Type B pancreatic cell (in vitro differentiated cells): ENCODE measurements around the gene MIAT. TPM values are rescaled to one million over a fixed set of nuclear protein-coding genes. Genes with fewer than 3 reads are reported as not detected.

Experiments
- DNase-seq: peaks from one replicate; pipeline ENCODE4 v3.0.0; 2021; ENCODE audit warnings: mixed read lengths; ENCODE audit not compliant: unreplicated experiment; ENCODE audit errors: extremely low spot score
- H3K27ac Mint-ChIP-seq: 2 replicates; pipeline ENCODE4 v1.8.0; 2021; ENCODE audit warnings: mild to moderate bottlenecking, mixed read lengths
- H3K27me3 Mint-ChIP-seq: 2 replicates; pipeline ENCODE4 v1.8.0; 2021; ENCODE audit warnings: mixed read lengths
- H3K36me3 Mint-ChIP-seq: 2 replicates; pipeline ENCODE4 v1.8.0; 2021; ENCODE audit warnings: mixed read lengths
- H3K4me1 Mint-ChIP-seq: one replicate; pipeline ENCODE4 v1.8.0; 2021; ENCODE audit warnings: mixed read lengths; ENCODE audit not compliant: unreplicated experiment
- H3K4me3 Mint-ChIP-seq: 2 replicates; pipeline ENCODE4 v1.8.0; 2021; ENCODE audit warnings: mild to moderate bottlenecking, mixed read lengths
- H3K9me3 Mint-ChIP-seq: 2 replicates; pipeline ENCODE4 v1.8.0; 2021; ENCODE audit warnings: mixed read lengths
- long read RNA-seq: library from polyadenylated mRNA; unstranded; transcript quantifications from one replicate; pipeline ENCODE4 v2.0.0, GENCODE V29; 2020
- total RNA-seq: library from RNA; stranded (reverse); gene quantifications from 2 replicates; pipeline ENCODE4 v1.2.1, GENCODE V29; 2021; ENCODE audit warnings: low replicate concordance
- TF ChIP-seq, protein P1 (sequence below): fragments of 200-600 bp; sonication (generic); conservative IDR thresholded peaks from 2 replicates; pipeline ENCODE4 v1.5.0; 2021; ENCODE audit warnings: antibody characterized with exemption, mild to moderate bottlenecking

The MIAT gene
- 5.9 and 12.2 TPM in 2 replicates for total RNA-seq
- long read RNA-seq: 0 reads

DNA sequence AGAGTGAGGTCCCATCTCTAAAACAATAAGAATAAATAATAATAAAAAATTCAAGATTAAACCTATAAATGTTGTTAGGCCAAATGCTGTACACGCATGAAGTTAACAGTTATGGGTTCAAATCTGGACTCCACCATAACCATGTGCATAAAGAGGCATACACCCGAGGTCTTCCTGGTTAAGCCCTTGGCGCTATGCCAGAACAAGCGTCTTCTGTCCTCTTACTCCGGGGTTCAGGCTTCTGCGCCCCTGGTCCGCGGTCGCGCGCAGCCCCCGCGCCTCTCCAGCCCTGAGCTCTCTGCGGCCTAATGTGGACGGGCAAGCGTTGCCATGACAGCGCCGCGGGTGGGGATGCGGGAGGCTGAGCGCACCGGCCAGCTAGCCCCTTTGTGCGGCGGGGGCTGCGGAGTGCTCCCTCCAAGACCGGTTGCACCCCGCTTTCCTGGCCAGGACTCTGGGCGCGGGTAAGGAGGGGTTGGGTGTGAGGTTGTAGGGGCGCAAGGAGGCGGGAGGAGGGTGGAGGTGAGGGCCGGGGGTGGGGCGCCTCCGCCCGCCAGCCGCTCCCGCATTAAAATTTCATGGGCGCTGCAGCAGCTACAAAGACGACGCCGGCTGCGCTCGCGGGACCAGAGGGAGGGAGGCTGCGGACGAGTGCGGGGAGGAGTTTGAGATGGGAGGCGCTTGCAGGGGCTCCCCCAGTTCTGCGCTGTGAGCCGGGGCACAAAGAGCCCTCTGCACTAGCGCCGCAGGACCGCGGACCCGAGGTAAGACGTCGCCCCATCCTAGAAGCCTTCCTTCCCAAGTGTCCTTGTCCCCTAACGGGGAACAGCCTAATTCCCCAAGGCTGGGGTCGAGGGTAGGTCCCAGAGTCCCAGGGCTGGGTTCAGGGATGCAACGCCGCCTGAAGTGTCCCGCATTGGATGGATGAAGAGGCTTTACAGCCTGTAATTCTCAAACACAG lies at the start of gene MIAT:
Gene MIAT, plus strand, starts transcription at position 698 of the 961 bp plus-strand sequence.
- no peaks in the 10 kb centered on the region for H3K36me3 Mint-ChIP-seq
- no peaks in the 10 kb centered on the region for H3K9me3 Mint-ChIP-seq
- no peak within 1 kb of the TSS for H3K27ac Mint-ChIP-seq
- H3K4me1 Mint-ChIP-seq: peaks cover 15% of the 10 kb centered on the region
- peaks cover 83% of the 10 kb centered on the region for H3K27me3 Mint-ChIP-seq
- TF ChIP-seq, protein P1, sequence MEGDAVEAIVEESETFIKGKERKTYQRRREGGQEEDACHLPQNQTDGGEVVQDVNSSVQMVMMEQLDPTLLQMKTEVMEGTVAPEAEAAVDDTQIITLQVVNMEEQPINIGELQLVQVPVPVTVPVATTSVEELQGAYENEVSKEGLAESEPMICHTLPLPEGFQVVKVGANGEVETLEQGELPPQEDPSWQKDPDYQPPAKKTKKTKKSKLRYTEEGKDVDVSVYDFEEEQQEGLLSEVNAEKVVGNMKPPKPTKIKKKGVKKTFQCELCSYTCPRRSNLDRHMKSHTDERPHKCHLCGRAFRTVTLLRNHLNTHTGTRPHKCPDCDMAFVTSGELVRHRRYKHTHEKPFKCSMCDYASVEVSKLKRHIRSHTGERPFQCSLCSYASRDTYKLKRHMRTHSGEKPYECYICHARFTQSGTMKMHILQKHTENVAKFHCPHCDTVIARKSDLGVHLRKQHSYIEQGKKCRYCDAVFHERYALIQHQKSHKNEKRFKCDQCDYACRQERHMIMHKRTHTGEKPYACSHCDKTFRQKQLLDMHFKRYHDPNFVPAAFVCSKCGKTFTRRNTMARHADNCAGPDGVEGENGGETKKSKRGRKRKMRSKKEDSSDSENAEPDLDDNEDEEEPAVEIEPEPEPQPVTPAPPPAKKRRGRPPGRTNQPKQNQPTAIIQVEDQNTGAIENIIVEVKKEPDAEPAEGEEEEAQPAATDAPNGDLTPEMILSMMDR: no peak
- DNase-seq: no peak
- H3K4me3 Mint-ChIP-seq: peak within 1 kb of the TSS; percentile 82

GRCh38 chr22:26608129-26608528 lies 49.3 kb upstream of the MIAT start:
- Mint-ChIP-seq H3K9me3 (no peaks in the 10 kb centered on the region), H3K27me3 (peaks cover 26% of the 10 kb centered on the region), H3K27ac (no peak overlapping the region), H3K4me1 (no peaks in the 10 kb centered on the region), H3K36me3 (no peaks in the 10 kb centered on the region), H3K4me3 (no peak overlapping the region)
- TF ChIP-seq, protein P1: no peak
- DNase-seq: no peak

- H3K36me3 Mint-ChIP-seq: no peaks in the 10 kb centered on the region
- no peak for DNase-seq
- peaks cover 5% of the 10 kb centered on the region for H3K4me1 Mint-ChIP-seq
- H3K27me3 Mint-ChIP-seq: peaks cover 38% of the 10 kb centered on the region
- no peak overlapping the region for H3K4me3 Mint-ChIP-seq
- no peaks in the 10 kb centered on the region for H3K9me3 Mint-ChIP-seq
- H3K27ac Mint-ChIP-seq: no peak overlapping the region
- TF ChIP-seq, protein P1: no peak
These were observed 48.1 kb upstream of the MIAT start for GRCh38 chr22:26609287-26609686.

DNA sequence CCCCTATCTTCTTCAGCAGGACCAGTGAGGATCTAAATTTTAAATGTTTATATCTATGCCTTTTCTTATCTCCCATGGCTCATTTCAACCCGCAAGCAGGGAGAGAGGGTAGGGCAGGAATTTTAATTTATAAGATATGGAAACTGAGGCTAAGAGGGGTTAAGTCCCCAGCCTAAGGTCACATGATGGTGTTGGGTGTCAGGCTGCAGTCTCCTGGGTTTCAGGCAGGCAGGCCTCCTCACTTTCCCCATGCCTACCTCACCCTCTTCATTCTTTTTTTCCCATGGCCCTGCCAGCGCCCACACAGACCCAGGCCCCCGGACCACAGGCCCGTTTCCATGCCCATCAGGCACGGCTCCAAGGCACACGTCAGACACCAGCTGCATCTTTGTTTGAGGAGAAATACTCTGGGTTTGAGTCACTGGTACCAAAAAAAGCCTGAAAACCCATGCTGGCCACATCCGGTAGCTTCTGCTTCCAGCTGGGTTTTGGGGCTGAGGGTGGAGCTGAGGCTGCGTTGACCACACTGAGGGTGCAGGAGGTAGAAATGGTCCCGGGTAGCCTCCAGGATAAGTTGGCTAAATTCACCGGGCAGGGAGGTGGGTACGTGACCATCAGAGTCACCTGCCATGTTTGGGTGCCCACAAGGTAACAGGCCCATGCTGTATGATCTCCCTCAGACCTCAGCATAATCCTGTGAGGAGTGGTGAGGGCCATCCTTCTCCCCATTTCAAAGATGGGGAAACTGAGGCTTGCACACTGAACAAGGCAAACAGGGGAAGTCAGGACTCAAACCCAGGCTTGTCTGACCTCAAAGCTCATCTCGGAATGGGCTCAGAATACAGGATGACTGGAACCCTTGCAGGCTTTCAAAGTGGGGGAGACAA lies 47.1 kb upstream of the MIAT start:
- DNase-seq: no peak
- H3K4me3 Mint-ChIP-seq: no peak overlapping the region
- H3K9me3 Mint-ChIP-seq: no peaks in the 10 kb centered on the region
- peaks cover 7% of the 10 kb centered on the region for H3K4me1 Mint-ChIP-seq
- H3K27me3 Mint-ChIP-seq: peaks cover 41% of the 10 kb centered on the region
- TF ChIP-seq, protein P1: no peak
- no peaks in the 10 kb centered on the region for H3K36me3 Mint-ChIP-seq
- H3K27ac Mint-ChIP-seq: no peak overlapping the region

DNA sequence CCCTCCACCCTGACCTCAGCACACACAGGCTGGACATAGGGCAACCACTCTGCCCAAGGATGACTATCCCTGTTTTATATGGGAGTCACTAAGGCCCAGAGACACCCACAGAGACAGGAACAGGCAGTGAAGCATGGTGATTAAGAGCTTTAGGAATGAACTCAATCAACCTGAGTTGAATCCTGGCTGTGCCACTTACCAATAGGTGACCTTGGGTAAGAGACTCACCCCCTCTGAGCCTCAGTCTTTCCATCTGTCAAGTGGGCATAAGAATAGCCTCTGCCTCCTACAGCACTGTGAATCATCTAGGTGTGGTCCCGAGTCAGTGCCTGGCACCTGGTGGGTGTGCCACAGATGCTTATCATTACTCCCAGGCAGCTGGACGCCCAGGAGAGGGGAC lies 46.4 kb upstream of the MIAT start:
- Mint-ChIP-seq H3K27ac (no peak overlapping the region), H3K36me3 (no peaks in the 10 kb centered on the region), H3K4me3 (no peak overlapping the region), H3K27me3 (peaks cover 41% of the 10 kb centered on the region), H3K9me3 (no peaks in the 10 kb centered on the region), H3K4me1 (peaks cover 7% of the 10 kb centered on the region)
- no peak for DNase-seq
- TF ChIP-seq, protein P1: no peak
